Activated naive CD8-positive, alpha-beta T cell (primary cell): Measurements from ENCODE around the gene GPD1.
A peak's percentile ranks its signal among the peaks of the same experiment; 100 is the strongest.

Experiments used
- H3K27ac Mint-ChIP-seq: one replicate; pipeline ENCODE4 v1.8.0; 2021; ENCODE audit warnings: mixed read lengths
- H3K27me3 Mint-ChIP-seq: one replicate; pipeline ENCODE4 v1.8.0; 2021; ENCODE audit warnings: mixed read lengths
- H3K36me3 Mint-ChIP-seq: one replicate; pipeline ENCODE4 v1.8.0; 2021; ENCODE audit warnings: mixed read lengths
- H3K4me1 Mint-ChIP-seq: one replicate; pipeline ENCODE4 v1.8.0; 2021; ENCODE audit warnings: low read depth, mixed read lengths
- H3K4me3 Mint-ChIP-seq: one replicate; pipeline ENCODE4 v1.8.0; 2021; ENCODE audit warnings: mild to moderate bottlenecking, mixed read lengths
- H3K9me3 Mint-ChIP-seq: one replicate; pipeline ENCODE4 v1.8.0; 2021; ENCODE audit warnings: low read depth, mixed read lengths

Gene GPD1

GRCh38 chr12:50156641-50157040 lies 52.8 kb downstream of the GPD1 start:
- Mint-ChIP-seq H3K27me3 (no peaks in the 10 kb centered on the region), H3K27ac (no peak overlapping the region)

GRCh38 chr12:50157259-50157658 lies 53.5 kb downstream of the GPD1 start:
- Mint-ChIP-seq H3K9me3 (no peaks in the 10 kb centered on the region), H3K4me1 (peaks cover 26% of the 10 kb centered on the region), H3K27ac (peak overlapping the region; percentile 30), H3K4me3 (no peak overlapping the region), H3K36me3 (peaks cover 3% of the 10 kb centered on the region), H3K27me3 (no peaks in the 10 kb centered on the region)

More at GRCh38 chr12:50156641-50157040, 52.8 kb downstream of the GPD1 start:
- peaks cover 3% of the 10 kb centered on the region for H3K36me3 Mint-ChIP-seq
- no peaks in the 10 kb centered on the region for H3K9me3 Mint-ChIP-seq
- peaks cover 27% of the 10 kb centered on the region for H3K4me1 Mint-ChIP-seq
- H3K4me3 Mint-ChIP-seq = no peak overlapping the region

GRCh38 chr12:50160643-50161042 lies 56.8 kb downstream of the GPD1 start:
- Mint-ChIP-seq H3K4me1 (peaks cover 43% of the 10 kb centered on the region), H3K36me3 (peaks cover 3% of the 10 kb centered on the region), H3K27ac (peak overlapping the region; percentile 51), H3K27me3 (no peaks in the 10 kb centered on the region), H3K4me3 (no peak overlapping the region), H3K9me3 (no peaks in the 10 kb centered on the region)
